NCI-H2196 treated with DMSO at 0.1 percent for 48 hours (cell line): ENCODE results near the gene MAD1L1.

Experiments
- DNase-seq: peaks from one replicate; lab custom pipeline; 2025; ENCODE audit not compliant: unreplicated experiment; lab: John Stamatoyannopoulos, UW

The MAD1L1 gene

DNA sequence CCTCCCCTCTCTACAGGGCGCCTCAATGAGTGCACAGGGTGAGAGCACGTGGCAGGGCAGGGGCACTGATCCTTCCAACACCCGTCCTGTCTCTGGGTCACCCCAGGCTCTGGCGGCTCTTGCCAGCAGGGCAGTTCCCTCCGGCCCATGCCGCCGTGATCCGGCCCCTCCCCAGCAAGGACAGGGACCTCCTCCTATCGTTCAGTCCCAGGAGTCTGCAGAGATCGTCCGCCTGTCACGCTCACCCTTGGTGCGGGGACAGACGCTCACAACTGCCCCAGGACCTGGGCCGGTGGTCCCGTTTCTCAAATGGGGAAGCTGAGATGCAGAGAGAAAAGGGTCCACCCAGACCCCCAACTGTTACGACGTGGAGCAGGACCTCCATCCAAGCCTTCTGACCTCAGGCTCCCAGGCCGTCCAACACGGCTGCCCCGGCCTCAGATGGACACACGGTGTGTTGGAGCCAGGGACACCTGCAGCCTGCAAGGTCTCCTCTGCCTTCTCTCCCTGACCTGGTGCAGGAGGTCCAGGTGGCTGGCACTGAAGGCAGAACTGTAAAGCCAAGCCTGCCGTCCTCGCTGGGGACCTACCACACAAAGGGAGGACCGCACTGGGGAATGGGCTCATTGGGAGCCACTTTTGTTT is 313.7 kb downstream of the MAD1L1 start:
- DNase-seq: no peak

DNA sequence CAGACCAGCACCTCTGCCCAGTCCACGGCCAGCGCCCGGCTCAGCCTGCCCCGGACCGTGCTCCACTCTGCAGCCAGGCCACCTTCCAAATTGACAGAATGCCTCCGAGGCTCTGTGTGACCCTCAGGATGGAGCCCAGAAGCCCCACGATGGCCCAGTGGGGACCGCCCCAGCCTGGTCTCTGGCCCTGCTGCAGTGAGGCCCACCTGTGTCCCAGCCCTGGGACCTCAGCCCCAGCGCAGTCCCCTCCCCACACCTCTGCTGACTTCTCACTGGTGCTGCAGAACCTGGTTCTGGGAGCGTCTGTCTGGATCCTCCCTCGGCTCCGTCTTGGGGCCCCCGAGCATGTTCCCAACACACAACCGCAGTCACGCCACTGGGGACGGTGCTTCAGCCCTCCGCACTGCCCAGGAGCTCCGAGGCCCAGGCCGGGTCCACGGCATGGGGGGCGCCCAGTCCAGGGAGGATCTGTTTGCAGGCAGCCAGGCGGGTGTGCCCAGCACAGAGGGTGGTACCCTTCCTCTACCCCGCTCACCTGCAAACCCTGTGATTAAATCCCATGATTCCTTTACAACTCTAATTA is 314.6 kb downstream of the MAD1L1 start:
- no peak for DNase-seq

DNA sequence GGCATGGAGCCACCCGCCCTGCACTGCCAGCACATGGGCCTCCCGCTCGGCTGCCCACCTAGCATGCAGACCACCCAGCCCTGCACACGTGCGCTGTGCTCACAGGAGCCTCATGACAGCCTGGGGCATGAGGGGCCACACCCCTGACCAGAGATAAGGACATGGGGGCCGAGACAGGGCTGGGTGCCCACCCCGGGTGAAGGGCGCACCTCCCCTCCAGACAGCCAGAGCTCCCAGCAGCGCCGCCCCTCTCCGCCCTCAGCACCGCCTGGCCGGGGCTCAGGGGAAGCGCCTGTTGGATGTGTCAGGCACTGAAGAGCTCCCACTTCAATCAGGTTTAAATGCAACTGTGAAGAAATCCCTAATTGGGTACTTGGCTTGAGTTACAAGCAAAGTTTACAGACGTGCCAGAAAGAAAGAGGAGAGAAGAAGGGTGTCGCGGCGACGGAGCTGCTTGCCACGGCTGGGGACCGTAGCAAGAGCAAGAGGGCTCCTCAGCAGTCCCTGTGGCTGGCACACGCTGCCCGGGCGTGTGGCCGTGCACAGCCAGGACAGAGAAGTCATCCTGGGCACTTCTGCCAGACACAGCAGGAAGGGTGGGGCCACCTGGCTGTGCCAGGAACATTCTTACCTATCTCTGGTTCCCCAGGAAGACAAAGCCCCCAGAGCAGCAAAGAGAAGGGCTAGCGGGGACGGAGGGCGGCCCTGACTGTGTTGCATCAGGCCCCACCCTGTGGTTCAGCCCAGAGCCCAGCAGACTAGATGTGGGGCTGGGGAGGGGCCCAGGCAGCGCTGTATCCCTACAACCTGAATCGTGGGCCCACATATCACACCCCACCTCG is 315.3 kb downstream of the MAD1L1 start:
- DNase-seq: no peak

DNA sequence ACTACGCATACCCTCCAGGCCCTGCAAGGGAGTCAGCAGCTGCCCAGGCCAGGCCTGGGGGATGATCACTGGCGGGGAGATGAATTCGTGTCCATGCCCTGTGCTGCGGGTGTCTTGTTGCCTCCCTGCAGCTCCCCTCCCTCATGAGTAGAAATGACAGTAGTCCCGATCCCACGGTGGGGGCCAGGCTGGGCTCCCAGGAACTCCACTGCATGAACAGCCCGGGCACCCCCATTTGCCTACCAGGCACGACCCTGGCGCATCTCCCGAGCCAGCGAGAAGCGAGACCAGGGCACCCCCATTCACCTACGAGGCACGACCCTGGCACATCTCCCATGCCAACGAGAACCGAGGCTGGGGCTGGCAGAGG is 316.2 kb downstream of the MAD1L1 start:
- DNase-seq: no peak

DNA sequence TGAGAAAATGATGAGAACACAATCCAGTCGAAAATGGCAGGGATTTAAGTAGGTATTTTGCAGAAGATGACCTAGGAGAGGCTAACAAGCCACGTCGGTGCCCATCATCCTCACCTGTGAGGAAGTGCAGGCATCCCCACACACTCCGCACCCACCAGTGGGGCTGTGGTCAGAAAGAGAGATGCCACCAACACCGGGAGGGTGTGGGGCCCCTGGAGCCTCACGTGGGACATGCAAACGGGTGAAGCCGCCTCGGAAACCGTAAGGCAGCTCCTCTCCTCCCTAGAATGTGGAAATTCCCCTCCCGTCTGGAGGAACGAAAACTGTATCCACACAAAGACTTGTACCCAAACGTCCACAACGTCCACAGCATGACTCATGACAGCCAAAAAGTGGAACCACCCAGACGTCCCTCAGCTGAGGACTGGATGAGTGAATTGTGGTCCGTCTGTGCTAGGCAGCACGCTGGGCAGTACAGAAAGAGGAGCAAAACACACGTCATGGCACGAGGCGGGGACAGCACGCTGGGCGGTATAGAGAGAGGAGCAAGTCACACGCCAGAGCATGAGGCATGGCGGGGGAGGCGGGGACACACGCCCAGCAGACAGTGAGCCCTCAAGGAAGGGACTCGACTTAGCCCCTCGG is 316.7 kb downstream of the MAD1L1 start:
- no peak for DNase-seq

DNA sequence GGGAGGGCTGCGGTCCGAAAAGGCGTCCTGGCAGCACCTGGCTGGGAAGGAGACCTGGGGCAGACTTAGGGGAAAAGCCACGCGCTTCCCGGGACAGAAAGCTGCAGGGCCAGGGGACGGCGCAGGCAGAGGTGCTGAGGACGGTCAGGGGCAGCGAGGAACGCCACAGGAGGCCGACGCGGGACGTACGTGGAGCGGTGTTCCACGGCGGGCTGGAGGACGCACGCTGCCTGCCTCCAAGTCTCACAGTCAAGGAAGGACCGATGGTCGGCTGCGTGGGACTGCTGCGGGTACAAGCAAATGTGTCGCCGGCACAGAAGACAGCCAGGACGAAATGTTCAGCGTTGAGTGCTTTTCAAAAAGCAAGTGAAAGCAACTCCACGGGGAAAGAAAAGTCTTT is 317.4 kb downstream of the MAD1L1 start:
- no peak for DNase-seq

DNA sequence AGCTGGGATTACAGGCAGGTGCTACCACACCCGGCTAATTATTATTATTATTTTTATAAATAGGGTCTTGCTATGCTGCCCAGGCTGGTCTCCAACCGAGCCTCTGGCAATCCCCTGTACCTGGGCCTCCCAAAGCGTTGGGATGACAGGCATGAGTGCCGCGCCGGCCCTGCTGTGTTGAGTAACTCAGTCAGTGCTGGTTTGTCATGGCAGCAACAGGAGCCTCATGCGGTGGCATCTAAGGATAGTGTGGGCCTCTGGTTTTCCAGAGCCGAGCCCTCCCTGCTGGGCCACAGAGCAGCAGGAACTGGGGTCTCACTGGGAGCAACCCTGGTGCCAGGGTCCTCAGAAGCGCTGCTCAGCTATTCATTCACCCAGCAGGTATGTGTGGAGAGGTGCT is 318.0 kb downstream of the MAD1L1 start:
- DNase-seq: no peak

DNA sequence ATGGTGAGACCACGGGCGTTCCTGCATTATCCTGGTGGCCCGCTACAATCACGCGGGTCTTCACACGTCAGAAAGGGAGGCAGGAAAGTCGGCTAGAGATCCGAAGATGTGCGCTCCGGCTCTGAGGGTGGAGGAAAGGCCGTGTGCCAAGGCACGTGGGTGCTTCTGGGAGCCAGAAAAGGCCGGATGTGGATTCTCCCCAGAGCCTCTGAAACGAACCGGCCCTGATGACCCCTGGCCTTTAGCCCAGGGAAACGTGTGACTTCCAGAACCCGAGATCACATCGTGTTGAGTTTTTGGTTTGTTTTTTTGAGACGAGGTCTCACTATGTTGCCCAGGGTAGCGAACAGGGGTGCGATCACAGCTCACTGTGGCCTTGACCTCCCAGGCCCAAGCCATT is 318.4 kb downstream of the MAD1L1 start:
- DNase-seq: no peak

DNA sequence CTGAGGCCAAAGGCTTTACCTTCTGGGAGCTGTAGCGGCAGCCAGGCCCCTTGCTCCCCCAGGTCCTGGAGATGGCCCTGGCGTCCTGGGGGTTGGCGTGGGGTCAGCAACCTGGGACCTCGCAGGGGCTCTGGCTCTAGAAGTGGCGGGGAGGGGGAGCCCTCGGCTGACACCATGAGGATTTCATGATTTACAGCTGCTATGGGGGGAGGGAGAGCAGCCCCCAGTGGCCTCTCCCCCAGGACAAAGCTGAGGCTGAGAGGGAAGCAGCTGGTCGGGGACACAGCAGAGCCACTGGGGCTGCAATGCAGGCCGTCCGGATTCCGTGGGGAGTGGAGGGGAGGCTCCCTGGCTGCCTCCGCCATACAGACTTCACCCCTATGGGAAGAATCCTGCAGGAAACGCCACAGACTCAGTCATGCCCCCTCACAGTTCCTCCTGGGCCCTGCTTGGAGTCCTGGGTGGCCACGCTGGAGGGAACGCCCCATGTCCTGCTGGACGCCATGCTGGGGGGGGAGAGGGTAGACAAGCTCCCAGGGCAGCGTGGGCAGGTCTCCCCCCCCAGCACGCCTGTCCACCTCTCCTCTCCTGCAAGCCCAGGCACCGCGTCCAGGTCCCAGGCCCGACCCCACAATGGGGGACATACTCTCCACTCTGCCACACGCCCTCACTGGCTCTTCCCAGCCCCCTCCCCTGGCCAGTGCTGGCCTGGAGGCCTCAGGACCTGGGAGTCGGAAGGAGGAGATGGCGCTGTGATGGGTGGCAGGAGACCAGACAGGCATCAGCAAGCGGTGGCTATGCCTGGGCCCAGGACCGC is 319.1 kb downstream of the MAD1L1 start:
- no peak for DNase-seq

DNA sequence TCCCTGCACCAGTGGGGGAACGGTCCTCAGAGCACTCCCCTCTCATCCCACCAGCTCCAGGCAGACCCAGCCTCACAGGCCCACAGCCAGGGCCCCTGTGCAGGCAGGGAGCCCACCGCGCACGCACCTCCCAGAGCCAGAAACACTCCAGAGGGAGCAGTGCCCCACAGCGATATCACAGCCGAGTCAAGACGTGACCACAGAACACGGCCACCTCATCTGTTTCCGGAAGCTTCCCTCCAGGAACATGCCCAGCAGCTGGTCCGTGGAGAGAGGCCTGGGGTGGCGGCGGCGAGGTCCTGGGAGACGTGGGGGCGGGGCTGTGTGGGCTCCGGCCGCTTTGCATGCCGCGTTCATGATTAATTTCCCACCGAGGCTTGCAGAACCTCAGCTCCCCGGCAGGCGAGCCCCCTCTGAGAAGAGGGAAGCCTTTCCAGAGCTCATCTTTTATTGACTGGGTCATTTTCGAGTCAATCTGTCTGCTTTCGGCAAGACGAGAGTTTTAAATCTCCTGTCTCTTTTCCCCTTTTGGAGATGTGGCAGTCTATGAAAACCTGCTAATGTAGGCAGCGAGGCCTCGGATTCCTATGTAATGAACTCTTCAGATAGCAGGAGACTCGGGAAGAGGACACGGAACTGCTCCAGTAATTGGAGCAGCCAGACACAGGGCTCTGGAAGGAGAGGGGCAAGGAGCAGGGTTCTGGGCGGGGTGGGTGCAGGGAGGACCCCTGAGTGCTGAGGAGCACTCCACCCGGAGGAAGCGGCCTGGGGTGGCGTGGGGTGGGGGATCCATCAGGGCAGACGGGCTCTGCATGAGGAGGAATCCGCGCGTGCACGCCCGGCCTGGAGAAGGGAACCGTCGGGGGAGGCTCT is 319.9 kb downstream of the MAD1L1 start:
- DNase-seq: no peak

DNA sequence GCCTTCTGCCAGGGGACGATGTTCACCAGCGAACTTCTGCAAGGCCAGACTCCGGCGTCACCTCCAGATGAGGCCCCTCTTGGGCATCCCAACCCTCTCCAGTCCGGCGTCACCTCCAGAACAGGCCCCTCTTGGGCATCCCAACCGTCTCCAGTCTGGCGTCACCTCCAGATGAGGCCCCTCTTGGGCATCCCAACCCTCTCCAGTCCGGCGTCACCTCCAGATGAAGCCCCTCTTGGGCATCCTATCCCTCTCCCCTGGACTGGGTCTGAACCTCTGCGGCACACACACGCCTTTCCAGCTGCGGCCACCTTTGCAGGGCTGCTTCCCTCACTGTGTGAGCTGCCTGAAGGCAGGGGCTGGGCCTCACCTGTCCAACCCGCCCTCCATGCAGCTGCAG is 321.2 kb downstream of the MAD1L1 start:
- DNase-seq: no peak

DNA sequence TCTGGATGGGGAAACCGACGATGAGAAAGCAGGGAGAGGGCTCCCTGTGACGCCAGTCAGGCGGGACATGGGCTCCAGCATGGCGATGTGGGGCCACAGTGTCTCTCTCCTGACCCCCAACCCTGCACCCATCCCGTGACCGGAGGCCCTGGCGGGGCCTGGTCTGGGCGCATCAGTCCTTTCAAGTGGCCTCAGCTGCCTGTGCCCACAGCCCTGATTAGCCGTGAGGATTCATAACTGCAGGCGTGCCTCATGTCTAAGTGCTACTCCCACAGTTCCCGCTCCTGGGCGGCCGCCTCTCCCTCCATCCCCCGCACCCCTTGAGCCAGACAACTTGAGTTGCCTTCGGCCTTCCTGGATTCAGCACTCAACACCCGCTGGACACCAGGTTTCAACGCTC is 321.9 kb downstream of the MAD1L1 start:
- no peak for DNase-seq

DNA sequence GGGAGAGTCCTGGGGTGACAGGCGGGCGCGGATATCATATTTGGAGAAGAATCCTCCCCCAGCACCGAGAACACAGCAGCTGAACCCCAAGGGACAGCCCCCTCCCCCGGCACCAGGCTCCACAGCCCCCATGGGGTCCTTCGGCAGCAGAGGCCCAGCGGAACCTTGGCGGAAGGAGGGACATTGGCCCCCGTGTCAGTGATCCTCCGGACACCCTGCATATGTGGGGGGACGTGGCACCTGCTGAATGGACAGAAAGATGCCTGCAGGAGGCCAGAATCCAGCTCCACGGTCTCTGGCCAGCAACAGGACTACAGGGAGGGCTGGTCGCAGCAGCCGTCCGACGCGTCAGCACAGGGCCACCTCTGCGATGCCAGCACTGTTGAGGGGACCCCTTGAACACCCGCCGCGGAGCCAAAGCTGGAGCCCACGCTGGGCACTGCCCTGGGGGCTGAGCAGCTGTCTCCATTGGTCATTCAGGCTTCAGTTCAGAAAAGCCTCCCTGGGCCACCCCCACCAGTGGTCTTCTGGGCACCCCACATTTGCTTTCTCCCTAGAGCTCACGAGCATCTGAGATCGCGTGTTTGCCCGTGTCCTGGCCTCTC is 322.6 kb downstream of the MAD1L1 start:
- no peak for DNase-seq

DNA sequence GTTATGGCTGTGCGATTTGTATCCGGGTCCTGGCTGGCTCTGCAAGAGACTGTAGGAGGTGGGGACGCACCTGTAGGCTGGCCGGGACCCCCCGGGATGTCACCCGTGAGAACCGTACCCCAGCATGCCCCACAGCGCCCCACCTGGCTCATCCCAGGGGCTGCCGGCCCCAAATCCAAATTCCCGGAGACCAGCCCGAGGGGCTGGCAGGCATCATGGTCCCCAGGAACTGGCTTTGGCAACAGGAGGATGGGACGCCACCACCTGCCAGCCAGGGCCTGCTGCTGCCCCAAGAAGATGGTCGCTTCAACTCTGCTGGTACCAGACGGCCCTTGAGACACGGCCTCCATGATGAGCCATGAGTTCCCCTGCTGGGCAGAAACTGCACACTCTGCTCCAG is 323.3 kb downstream of the MAD1L1 start:
- DNase-seq: no peak

DNA sequence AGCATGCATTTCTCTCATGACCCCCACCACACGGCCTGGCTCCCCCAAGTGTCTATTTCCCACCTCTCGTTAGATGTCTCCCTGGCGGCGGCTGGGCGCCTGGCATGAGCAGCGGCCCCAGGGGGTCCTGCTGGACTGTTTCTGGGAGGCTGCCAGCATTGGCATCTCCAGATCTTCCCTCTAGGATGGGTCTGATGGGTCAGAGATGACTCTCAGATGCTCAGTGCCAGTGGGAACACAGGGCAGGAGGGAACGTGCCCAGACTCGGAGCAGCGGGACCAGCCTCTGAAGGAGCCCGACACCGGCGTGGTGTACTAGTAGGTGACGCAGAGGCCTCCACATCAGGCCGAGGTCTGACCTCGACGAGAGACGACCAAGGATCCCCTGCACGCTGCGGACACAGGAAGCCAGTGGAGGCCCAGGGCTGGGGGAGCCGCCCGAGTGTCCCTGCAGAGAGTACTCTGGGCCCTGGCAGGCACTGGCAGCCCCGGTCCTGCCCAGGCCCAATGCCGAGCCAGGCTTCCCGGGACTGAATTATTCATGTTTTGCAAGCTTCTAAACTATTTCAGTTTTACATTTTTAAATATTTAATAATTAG is 323.8 kb downstream of the MAD1L1 start:
- DNase-seq: no peak

DNA sequence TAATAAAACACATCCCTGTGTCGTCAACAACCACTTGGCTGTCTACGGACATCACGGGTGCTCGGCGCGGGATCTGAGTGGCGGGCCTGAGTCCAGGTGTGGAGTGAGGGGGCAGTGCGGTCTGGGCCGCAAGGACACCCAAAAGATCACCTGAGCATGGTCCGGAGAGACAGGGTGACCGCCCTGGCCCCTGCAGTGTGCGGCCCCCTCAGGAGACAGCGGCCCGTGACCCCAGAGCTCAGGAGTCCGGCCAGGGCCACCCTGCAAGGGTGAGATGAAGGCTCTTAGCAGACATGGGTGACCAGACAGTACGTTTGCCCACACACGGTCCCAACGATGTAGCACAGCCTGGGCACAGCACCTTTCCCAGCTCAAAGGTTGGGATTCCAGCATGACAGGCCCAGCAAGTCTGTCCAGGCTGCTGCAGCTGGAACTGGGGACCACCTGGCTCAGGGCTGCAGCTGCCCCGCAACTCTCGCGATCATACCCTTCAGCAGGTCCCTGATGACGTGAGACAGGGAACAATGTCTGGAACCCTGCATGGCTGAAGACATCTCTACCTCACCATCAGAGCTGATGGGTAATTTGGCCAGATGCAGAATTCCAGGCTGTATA is 324.9 kb downstream of the MAD1L1 start:
- no peak for DNase-seq

DNA sequence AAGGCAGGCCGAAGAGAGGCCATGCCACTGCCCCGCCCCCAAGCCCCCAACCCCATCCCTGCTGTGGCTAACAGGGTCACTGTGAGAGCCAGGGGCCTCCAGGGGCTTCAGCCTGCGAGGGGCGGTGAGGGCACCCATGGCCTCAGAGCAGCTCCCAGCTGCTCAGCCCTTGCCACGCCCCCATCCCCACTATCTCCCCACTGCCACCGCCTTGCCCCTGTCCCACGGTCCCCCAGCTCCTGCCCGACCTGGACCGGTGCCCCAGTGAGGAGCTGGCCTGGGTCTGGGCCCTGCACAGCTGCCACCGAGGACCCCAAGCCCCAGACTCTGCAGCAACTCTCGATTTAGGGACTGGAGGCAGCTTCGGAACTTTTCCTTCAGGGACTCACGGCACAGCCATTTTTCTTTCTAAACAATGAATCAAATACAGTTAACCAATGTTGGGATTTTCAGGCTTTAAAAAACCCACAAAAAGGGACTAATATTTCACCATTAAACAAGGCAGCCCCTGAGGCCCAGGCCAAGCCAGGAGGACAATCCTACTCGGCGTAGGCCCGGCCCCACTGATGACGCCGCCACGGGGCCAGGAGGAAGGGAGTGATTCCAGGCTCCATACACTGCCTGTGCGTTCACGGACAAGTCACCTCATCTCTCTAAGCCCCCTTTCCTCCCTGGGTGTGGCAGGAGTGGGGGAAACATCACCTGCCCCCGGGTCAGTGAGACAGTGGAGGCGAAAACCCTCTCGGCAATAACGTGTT is 325.6 kb downstream of the MAD1L1 start:
- DNase-seq: no peak
